H9 (cell line): ENCODE measurements around the gene TTC23L. TPM values are rescaled to one million over a fixed set of nuclear protein-coding genes. Genes with fewer than 3 reads are reported as not detected.

ENCODE experiments used
- DNase-seq: peaks from one replicate; pipeline ENCODE4 v3.0.0-alpha.2; 2017
- H2AFZ ChIP-seq: one replicate; pipeline ENCODE4 v1.6.1; 2013; ENCODE audit warnings: mild to moderate bottlenecking, low read length, control low read depth, moderate library complexity
- H2AK5ac ChIP-seq: 2 replicates; pipeline ENCODE4 v1.6.1; 2013; ENCODE audit warnings: low read length, control low read depth, mixed read lengths; ENCODE audit not compliant: insufficient read length
- H2BK120ac ChIP-seq: one replicate; pipeline ENCODE4 v1.6.1; 2013; ENCODE audit warnings: low read depth, mild to moderate bottlenecking, low read length, control low read depth, inconsistent platforms; ENCODE audit not compliant: poor library complexity, severe bottlenecking
- H2BK12ac ChIP-seq: 2 replicates; pipeline ENCODE4 v1.6.1; 2013; ENCODE audit warnings: low read length, control low read depth, mixed read lengths, low read depth; ENCODE audit not compliant: insufficient read length
- H2BK15ac ChIP-seq: 2 replicates; pipeline ENCODE4 v1.6.1; 2013; ENCODE audit warnings: low read depth, low read length, control low read depth
- H2BK20ac ChIP-seq: one replicate; pipeline ENCODE4 v1.6.1; 2013; ENCODE audit warnings: low read depth, mild to moderate bottlenecking, low read length, control low read depth, inconsistent platforms; ENCODE audit not compliant: poor library complexity, severe bottlenecking
- H2BK5ac ChIP-seq: 2 replicates; pipeline ENCODE4 v1.6.1; 2013; ENCODE audit warnings: low read length, control low read depth, mixed read lengths; ENCODE audit not compliant: insufficient read length
- H3K14ac ChIP-seq: 2 replicates; pipeline ENCODE4 v1.6.1; 2013; ENCODE audit warnings: low read length, control low read depth; ENCODE audit not compliant: insufficient read depth
- H3K18ac ChIP-seq: 2 replicates; pipeline ENCODE4 v1.6.1; 2013; ENCODE audit warnings: low read depth, mild to moderate bottlenecking, mixed read lengths, low read length, control low read depth; ENCODE audit not compliant: insufficient read length
- H3K23ac ChIP-seq: 2 replicates; pipeline ENCODE4 v1.6.1; 2013; ENCODE audit warnings: low read length, control low read depth, mixed read lengths, low read depth; ENCODE audit not compliant: insufficient read length
- H3K23me2 ChIP-seq: 2 replicates; pipeline ENCODE4 v1.6.1; 2013; ENCODE audit warnings: low read depth, mild to moderate bottlenecking, mixed read lengths, low read length, control low read depth; ENCODE audit not compliant: insufficient read length, poor library complexity, severe bottlenecking
- H3K27ac ChIP-seq: 2 replicates; pipeline ENCODE4 v1.5.1; 2013; ENCODE audit warnings: low read length, control low read depth, mixed read lengths, low read depth; ENCODE audit not compliant: insufficient read length
- H3K27me3 ChIP-seq: 2 replicates; pipeline ENCODE4 v1.6.1; 2013; ENCODE audit warnings: low read length, control low read depth, inconsistent platforms; ENCODE audit not compliant: insufficient read depth
- H3K4ac ChIP-seq: 2 replicates; pipeline ENCODE4 v1.6.1; 2013; ENCODE audit warnings: low read depth, mild to moderate bottlenecking, control low read depth, inconsistent platforms, low read length, moderate library complexity
- H3K4me1 ChIP-seq: 2 replicates; pipeline ENCODE4 v1.6.1; 2013; ENCODE audit warnings: low read length, control low read depth, inconsistent platforms; ENCODE audit not compliant: insufficient read depth
- H3K4me2 ChIP-seq: 2 replicates; pipeline ENCODE4 v1.6.1; 2013; ENCODE audit warnings: low read length, control low read depth, mixed read lengths; ENCODE audit not compliant: insufficient read length, insufficient read depth
- H3K56ac ChIP-seq: 2 replicates; pipeline ENCODE4 v1.6.1; 2013; ENCODE audit warnings: low read depth, mild to moderate bottlenecking, mixed read lengths, low read length, control low read depth; ENCODE audit not compliant: insufficient read length
- H3K79me1 ChIP-seq: 2 replicates; pipeline ENCODE4 v1.6.1; 2013; ENCODE audit warnings: low read depth, mild to moderate bottlenecking, moderate library complexity, low read length, control low read depth, inconsistent platforms; ENCODE audit not compliant: insufficient read depth, poor library complexity, severe bottlenecking
- H3K79me2 ChIP-seq: 2 replicates; pipeline ENCODE4 v1.6.1; 2013; ENCODE audit warnings: low read length, control low read depth, inconsistent platforms; ENCODE audit not compliant: insufficient read depth
- H3K9ac ChIP-seq: 2 replicates; pipeline ENCODE4 v1.6.1; 2013; ENCODE audit warnings: low read length, control low read depth, mixed read lengths; ENCODE audit not compliant: insufficient read length; ENCODE audit errors: extremely low read depth
- H3K9me3 ChIP-seq: one replicate; pipeline ENCODE4 v1.6.1; 2013; ENCODE audit warnings: low read depth, low read length, inconsistent platforms; ENCODE audit not compliant: control insufficient read depth
- H3T11ph ChIP-seq: one replicate; pipeline ENCODE4 v1.6.1; 2013; ENCODE audit warnings: mild to moderate bottlenecking, low read length, control low read depth, inconsistent platforms
- H4K20me1 ChIP-seq: one replicate; pipeline ENCODE4 v1.6.1; 2013; ENCODE audit not compliant: control insufficient read depth, insufficient read length, insufficient read depth
- H4K5ac ChIP-seq: 2 replicates; pipeline ENCODE4 v1.6.1; 2013; ENCODE audit warnings: low read depth, mild to moderate bottlenecking, mixed read lengths, low read length, control low read depth; ENCODE audit not compliant: insufficient read length
- H4K8ac ChIP-seq: replicated peaks from 2 replicates; pipeline ENCODE4 v1.6.1; 2013; ENCODE audit warnings: low read length, control low read depth, mixed read lengths, low read depth; ENCODE audit not compliant: insufficient read length
- H4K91ac ChIP-seq: 2 replicates; pipeline ENCODE4 v1.6.1; 2013; ENCODE audit warnings: low read depth, mild to moderate bottlenecking, moderate library complexity, mixed read lengths, low read length, control low read depth; ENCODE audit not compliant: insufficient read length
- H3K27ac Mint-ChIP-seq, 3 experiments: 2 replicates in 2 of 3; 3 replicates in 1 of 3; pipeline ENCODE4 v1.8.0; 2020 to 2021; ENCODE audit warnings: mixed read lengths in 3 of 3, mild to moderate bottlenecking in 1 of 3, moderate library complexity in 1 of 3
- H3K27me3 Mint-ChIP-seq: 2 replicates; pipeline ENCODE4 v1.8.0; 2021; ENCODE audit warnings: low read depth, mild to moderate bottlenecking, moderate library complexity, mixed read lengths
- H3K36me3 Mint-ChIP-seq, 3 experiments: 2 replicates in 2 of 3; 3 replicates in 1 of 3; pipeline ENCODE4 v1.8.0; 2020 to 2021; ENCODE audit warnings: low read depth in 3 of 3, mixed read lengths in 3 of 3; ENCODE audit not compliant: insufficient read depth in 1 of 3
- H3K4me1 Mint-ChIP-seq, 2 experiments: 2 replicates each; pipeline ENCODE4 v1.8.0; 2020; ENCODE audit warnings: mixed read lengths in 2 of 2
- H3K4me3 Mint-ChIP-seq, 2 experiments: 2 replicates in 1 of 2; 3 replicates in 1 of 2; pipeline ENCODE4 v1.8.0; 2020 to 2021; ENCODE audit warnings: mild to moderate bottlenecking in 2 of 2, mixed read lengths in 2 of 2, moderate library complexity in 1 of 2
- H3K9me3 Mint-ChIP-seq, 2 experiments: 2 replicates in 1 of 2; 3 replicates in 1 of 2; pipeline ENCODE4 v1.8.0; 2020; ENCODE audit warnings: mild to moderate bottlenecking in 2 of 2, mixed read lengths in 2 of 2, moderate library complexity in 1 of 2
- CTCF ChIP-seq: fragments of 200-600 bp; sonication (generic); conservative IDR thresholded peaks from 3 replicates; pipeline ENCODE4 v1.8.0; 2021; ENCODE audit warnings: antibody characterized with exemption, mild to moderate bottlenecking
- WGBS: extraction: QIAGEN DNeasy Blood & Tissue Kit; methylation state at CpG from one replicate; pipeline ENCODE4 v1.1.7; 2013; ENCODE audit warnings: missing lambda C conversion rate, low lambda C conversion rate, mixed read lengths; ENCODE audit not compliant: insufficient read length; ENCODE audit errors: extremely low coverage; 5-methylcytosine and 5-hydroxymethylcytosine counted together
- total RNA-seq: library from RNA; stranded (reverse); gene quantifications from 2 replicates; pipeline ENCODE4 v1.2.1, GENCODE V29; 2021

The TTC23L gene
- total RNA-seq, 1 experiment from 2014 or later = 0.96 TPM

DNA sequence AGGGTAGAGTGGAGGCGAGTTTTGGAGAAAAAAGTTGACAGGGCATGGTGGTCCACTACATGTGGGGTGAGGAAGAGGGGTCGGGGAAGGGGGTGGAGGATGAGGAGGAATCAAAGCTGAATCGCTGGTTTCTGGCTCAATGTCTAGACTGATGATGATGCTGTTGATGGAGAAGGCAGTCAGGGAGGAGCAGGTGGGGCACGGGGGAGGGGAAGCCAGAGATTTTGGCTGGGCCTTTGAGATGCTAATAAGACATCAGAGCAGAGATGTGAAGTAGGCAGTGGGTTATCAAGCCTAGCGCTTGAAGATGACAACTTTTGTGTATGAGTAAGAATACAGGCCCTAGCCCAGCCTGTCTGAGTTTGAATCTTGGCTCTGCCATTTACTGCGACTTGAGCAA, 32.4 kb upstream of the TTC23L start:
- Histone ChIP-seq H2BK120ac (no peak overlapping the region), H3K4me1 (peaks cover 11% of the 10 kb centered on the region; the same call in 1 of the 2 replicates), H2AK5ac (no peak overlapping the region), H3K79me2 (no peaks in the 10 kb centered on the region), H3K4ac (no peak overlapping the region), H3K56ac (no peak overlapping the region), H3T11ph (no peak overlapping the region), H3K27ac (no peak overlapping the region), H2BK12ac (no peak overlapping the region), H3K23ac (no peak overlapping the region), H4K91ac (no peak overlapping the region), H3K23me2 (no peaks in the 10 kb centered on the region), H3K14ac (no peak overlapping the region), H2AFZ (no peak overlapping the region), H2BK20ac (no peak overlapping the region), H4K20me1 (no peaks in the 10 kb centered on the region), H4K8ac (no peak overlapping the region), H2BK15ac (no peak overlapping the region), H2BK5ac (no peak overlapping the region), H3K18ac (no peak overlapping the region), H3K27me3 (no peaks in the 10 kb centered on the region), H3K4me2 (no peak overlapping the region), H3K9ac (no peak overlapping the region), H3K79me1 (no peaks in the 10 kb centered on the region), H4K5ac (no peak overlapping the region), H3K9me3 (no peaks in the 10 kb centered on the region)
- WGBS = no CpG with 5 or more reads among the region's 6 CpGs
- no peaks in the 10 kb centered on the region for H3K27me3 Mint-ChIP-seq
- peaks cover 20 to 65% (median 32%) of the 10 kb centered on the region in 3 experiments; a peak in 6 of 7 replicates for H3K36me3 Mint-ChIP-seq
- no peak for TF ChIP-seq CTCF
- H3K4me1 Mint-ChIP-seq = peaks cover 17 to 19% of the 10 kb centered on the region in 2 experiments
- DNase-seq = no peak
- H3K4me3 Mint-ChIP-seq = no peak overlapping the region
- peak overlapping the region in 2 of 3 experiments; percentile 59 to 73; a peak in 4 of 7 replicates for H3K27ac Mint-ChIP-seq
- no peaks in the 10 kb centered on the region for H3K9me3 Mint-ChIP-seq
